A673 (cell line): ENCODE results near the gene OXGR1.

Experiments
- CTCF ChIP-seq: fragments of 300-800, 200-600 bp; sonication (generic); conservative IDR thresholded peaks from 2 replicates; pipeline ENCODE4 v1.5.1; 2017; ENCODE audit warnings: low read depth, mild to moderate bottlenecking, antibody characterized with exemption, low read length, moderate library complexity, mixed read lengths
- EZH2 ChIP-seq: fragments of 200-600 bp; sonication (generic); IDR thresholded peaks from 2 replicates; pipeline ENCODE4 v1.6.1; 2017; ENCODE audit warnings: borderline replicate concordance, low read depth, mild to moderate bottlenecking, mixed read lengths, antibody characterized with exemption, low read length; ENCODE audit not compliant: poor library complexity, severe bottlenecking

- TF ChIP-seq CTCF (no peak), EZH2 (no peak)
Observed at GRCh38 chr13:97019236-97019635, 25.0 kb upstream of the OXGR1 start.
